GM12892 (cell line): ENCODE data around the gene TCEANC2.

Source experiments
- POLR2A ChIP-seq: IDR thresholded peaks from 2 replicates; pipeline ENCODE4 v1.6.1; 2011; ENCODE audit warnings: low read depth, low read length, control low read depth
- POLR2AphosphoS5 ChIP-seq: IDR thresholded peaks from 2 replicates; pipeline ENCODE4 v1.6.1; 2011; ENCODE audit warnings: low read depth, low read length, control low read depth

GRCh38 chr1:54088385-54088784 lies 35.0 kb downstream of the TCEANC2 start:
- TF ChIP-seq POLR2A (no peak), POLR2AphosphoS5 (no peak)
